HG03139 (cell line): ENCODE data around the gene RBM15.

Experiments used
- ATAC-seq: cut with Tn5 transposase; IDR thresholded peaks from one replicate; pipeline ENCODE4 v1.9.1; 2021; ENCODE audit not compliant: unreplicated experiment

RBM15 gene

GRCh38 chr1:110394493-110394820 lies 55.3 kb downstream of the RBM15 start:
- ATAC-seq: no peak
